PC-9 (cell line): Measurements from ENCODE around the gene TMEM222. TPM values are rescaled to one million over a fixed set of nuclear protein-coding genes. Genes with fewer than 3 reads are reported as not detected.

Experiments
- BruUV-seq: library from RNA; stranded (reverse); fragments of 400-500 nt; replicated peaks from 2 replicates; lab custom pipeline; 2021; lab: Mats Ljungman, UMichigan
- CTCF ChIA-PET: fragments of 300-600 bp; sonication (Branson Sonifier 250); formaldehyde crosslinking; loops from one replicate; lab custom pipeline; 2022; ENCODE audit warnings: antibody characterized with exemption; lab: Charles Lee
- POLR2A ChIA-PET: fragments of 300-600 bp; sonication (Branson Sonifier 250); formaldehyde crosslinking; loops from one replicate; lab custom pipeline; 2022; ENCODE audit warnings: antibody characterized with exemption; ENCODE audit not compliant: unreplicated experiment; lab: Charles Lee
- DNase-seq, 2 experiments: peaks; one replicate each; pipeline versions ENCODE4 v3.0.0 to v3.0.0-alpha.2; 2015 to 2022; ENCODE audit warnings: mixed read lengths in 1 of 2
- H2AFZ ChIP-seq: fragments of 200-600 bp; sonication (generic); 2 replicates; pipeline ENCODE4 v1.8.1; 2017; ENCODE audit warnings: antibody characterized with exemption
- H3F3A ChIP-seq: fragments of 200-600 bp; sonication (generic); 2 replicates; pipeline ENCODE4 v1.8.1; 2017; ENCODE audit warnings: antibody characterized with exemption, mild to moderate bottlenecking, low read depth; ENCODE audit not compliant: insufficient read depth
- H3K27ac ChIP-seq: fragments of 200-600 bp; sonication (generic); 2 replicates; pipeline ENCODE4 v1.6.1; 2016; ENCODE audit warnings: mixed run types
- H3K27me3 ChIP-seq: fragments of 200-600 bp; sonication (generic); 2 replicates; pipeline ENCODE4 v1.6.1; 2016; ENCODE audit warnings: low read depth, mixed run types; ENCODE audit not compliant: insufficient read depth
- H3K36me3 ChIP-seq: fragments of 200-600 bp; sonication (generic); 2 replicates; pipeline ENCODE4 v1.6.1; 2016; ENCODE audit warnings: low read depth, mixed run types
- H3K4me1 ChIP-seq: fragments of 200-600 bp; sonication (generic); replicated peaks from 2 replicates; pipeline ENCODE4 v1.6.1; 2016; ENCODE audit warnings: mixed run types; ENCODE audit not compliant: insufficient read depth
- H3K4me2 ChIP-seq: fragments of 200-600 bp; sonication (generic); 2 replicates; pipeline ENCODE4 v1.6.1; 2017; ENCODE audit warnings: mixed run types
- H3K4me3 ChIP-seq: fragments of 200-600 bp; sonication (generic); 2 replicates; pipeline ENCODE4 v1.6.1; 2016; ENCODE audit warnings: mixed run types
- H3K79me2 ChIP-seq: fragments of 200-600 bp; sonication (generic); 2 replicates; pipeline ENCODE4 v1.6.1; 2017; ENCODE audit warnings: low read depth, mixed run types
- H3K9me2 ChIP-seq: fragments of 200-600 bp; sonication (generic); 2 replicates; pipeline ENCODE4 v1.8.1; 2017; ENCODE audit warnings: mild to moderate bottlenecking; ENCODE audit not compliant: insufficient read depth
- H3K9me3 ChIP-seq: fragments of 200-600 bp; sonication (generic); 2 replicates; pipeline ENCODE4 v1.8.1; 2016; ENCODE audit warnings: low read depth; ENCODE audit not compliant: insufficient read depth
- H4K20me1 ChIP-seq: fragments of 200-600 bp; sonication (generic); 2 replicates; pipeline ENCODE4 v1.8.1; 2017; ENCODE audit not compliant: insufficient read depth
- CTCF ChIP-seq: fragments of 200-600 bp; sonication (generic); conservative IDR thresholded peaks from 2 replicates; pipeline ENCODE4 v1.6.1; 2017; ENCODE audit warnings: mixed run types, antibody characterized with exemption, mild to moderate bottlenecking, moderate library complexity
- EZH2 ChIP-seq: fragments of 200-600 bp; sonication (generic); IDR thresholded peaks from 2 replicates; pipeline ENCODE4 v1.8.0; 2017; ENCODE audit warnings: antibody characterized with exemption, low read depth
- intact Hi-C: fragments of 100-400 bp; cut with micrococcal nuclease; formaldehyde crosslinking; loops from one replicate; pipeline ENCODE4 v1.10.0; 2022; ENCODE audit not compliant: unreplicated experiment
- total RNA-seq: library from RNA; stranded (reverse); gene quantifications from 2 replicates; pipeline ENCODE4 v1.2.3, GENCODE V29; 2021

Gene TMEM222
- total RNA-seq, 1 experiment from 2014 or later = 32.8 TPM

GRCh38 chr1:27365372-27366112 is 43.6 kb downstream of the TMEM222 start:
- Histone ChIP-seq H3K4me2 (peak overlapping the region; percentile 80), H3K4me3 (peak overlapping the region; percentile 70), H3K9me2 (no peaks in the 10 kb centered on the region), H3K9me3 (no peaks in the 10 kb centered on the region), H4K20me1 (no peaks in the 10 kb centered on the region), H3K79me2 (no peaks in the 10 kb centered on the region), H2AFZ (peak overlapping the region; percentile 79), H3K36me3 (no peaks in the 10 kb centered on the region), H3K27me3 (no peaks in the 10 kb centered on the region), H3F3A (no peaks in the 10 kb centered on the region), H3K27ac (no peak overlapping the region), H3K4me1 (peaks cover 9% of the 10 kb centered on the region; the same call in 1 of the 2 replicates)
- DNase-seq = peak; percentile 51 to 80
- ChIA-PET CTCF (interaction anchor here (0.5 to 1.0 kb wide), 7 partner anchors 17 to 834 kb away, joined by 3 to 8 read pairs (median 5); partner anchors contain the start of gene CD164L2), POLR2A (interaction anchor here (0.5 to 1.0 kb wide), 5 partner anchors 19 to 723 kb away, joined by 4 to 24 read pairs (median 4); partner anchors contain the start of gene EYA3)
- intact Hi-C loops = loop anchor here (1.0 to 5.0 kb wide), 3 partner anchors 17 to 43 kb away; partner anchors contain the start of genes CD164L2 and TMEM222
- BruUV-seq = no TSS peak
- TF ChIP-seq CTCF (no peak), EZH2 (no peak)

- no peaks in the 10 kb centered on the region for H3K27me3 ChIP-seq
- no peak for TF ChIP-seq CTCF
- TF ChIP-seq EZH2 = no peak
- H3K9me3 ChIP-seq = no peaks in the 10 kb centered on the region
- peak overlapping the region; percentile 80 for H3K4me2 ChIP-seq
- no peaks in the 10 kb centered on the region for H4K20me1 ChIP-seq
- no peaks in the 10 kb centered on the region for H3K79me2 ChIP-seq
- peak in 1 of 2 experiments; percentile 81 for DNase-seq
- POLR2A ChIA-PET = interaction anchor here (0.5 to 1.0 kb wide), 5 partner anchors 19 to 723 kb away, joined by 4 to 24 read pairs (median 4); partner anchors contain the start of genes EYA3 and SYTL1
- no peaks in the 10 kb centered on the region for H3K36me3 ChIP-seq
- no peaks in the 10 kb centered on the region for H3F3A ChIP-seq
- intact Hi-C loops = loop anchor here (1.0 to 5.0 kb wide), 3 partner anchors 17 to 44 kb away; partner anchors contain the start of genes CD164L2 and TMEM222
- H3K4me3 ChIP-seq = peak overlapping the region; percentile 70
- BruUV-seq = no TSS peak
- no peak overlapping the region for H3K27ac ChIP-seq
- H2AFZ ChIP-seq = peak overlapping the region; percentile 79
- H3K4me1 ChIP-seq = peaks cover 9% of the 10 kb centered on the region; the same call in 1 of the 2 replicates
- CTCF ChIA-PET = interaction anchor here (0.6 to 1.1 kb wide), 7 partner anchors 12 to 835 kb away, joined by 3 to 8 read pairs (median 5); partner anchors contain the start of gene CD164L2
- no peaks in the 10 kb centered on the region for H3K9me2 ChIP-seq
Observed at GRCh38 chr1:27366113-27366410, 44.1 kb downstream of the TMEM222 start.

- Histone ChIP-seq H3K27ac (no peak within 1 kb of the TSS), H3F3A (no peaks in the 10 kb centered on the region), H2AFZ (peak within 1 kb of the TSS; percentile 99), H4K20me1 (no peaks in the 10 kb centered on the region), H3K4me2 (peak within 1 kb of the TSS; percentile 87), H3K4me3 (peak within 1 kb of the TSS; percentile 70), H3K27me3 (no peaks in the 10 kb centered on the region), H3K9me3 (no peaks in the 10 kb centered on the region), H3K9me2 (no peaks in the 10 kb centered on the region), H3K4me1 (peaks cover 9% of the 10 kb centered on the region; the same call in 1 of the 2 replicates), H3K79me2 (no peaks in the 10 kb centered on the region), H3K36me3 (no peaks in the 10 kb centered on the region)
- TSS peak; percentile 44 for BruUV-seq
- CTCF ChIA-PET = interaction anchor here (0.6 to 1.1 kb wide), 5 partner anchors 12 to 66 kb away, joined by 3 to 7 read pairs (median 3); partner anchors contain the start of gene CD164L2
- no peak for TF ChIP-seq CTCF
- no peak for TF ChIP-seq EZH2
- intact Hi-C loops = loop anchor here (1.0 to 5.0 kb wide), 3 partner anchors 16 to 44 kb away; partner anchors contain the start of genes CD164L2 and TMEM222
- peak; percentile 51 to 83 for DNase-seq
- POLR2A ChIA-PET = interaction anchor here (0.6 to 0.8 kb wide), 2 partner anchors 25 to 436 kb away, joined by 4 to 17 read pairs; partner anchors contain the start of gene SYTL1
Observed at GRCh38 chr1:27366411-27367159, 44.6 kb downstream of the TMEM222 start, which contains the start of gene MAP3K6. Gene MAP3K6, minus strand, starts transcription at chr1:27366961. Its CDS starts 364 bp downstream, at chr1:27366597.
